ENCODE data around the gene SOX30. TPM values are rescaled to one million over a fixed set of nuclear protein-coding genes. Genes with fewer than 3 reads are reported as not detected.

Gene SOX30
- total and polyA plus RNA-seq, 2 of the 13 experiments (the other 11 are each of a cell fraction or from before 2014, with no cell fraction given), result 0.05 TPM; not detected in 1

DNA sequence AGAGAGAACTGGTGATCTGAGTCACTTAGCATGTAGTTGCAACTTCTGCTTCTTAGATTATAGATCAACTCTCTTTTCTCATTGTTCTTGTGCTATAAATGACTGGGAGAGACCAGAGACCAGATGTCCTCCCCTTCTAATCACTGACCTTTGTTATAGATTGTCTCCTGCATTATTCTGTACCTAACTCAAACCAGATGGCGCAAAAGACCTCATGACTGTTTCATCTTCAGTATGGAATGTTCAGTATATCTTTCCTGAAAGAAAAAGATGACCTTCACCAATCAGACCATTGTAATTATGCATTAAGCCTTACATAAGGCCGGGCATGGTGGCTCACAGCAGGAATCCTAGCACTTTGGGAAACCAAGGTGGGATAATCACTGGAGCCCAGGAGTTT is 46.2 kb downstream of the SOX30 start:
- H2AFZ ChIP-seq (ENCODE audit: low read length), result no peak overlapping the region
- FAIRE-seq, result no peak
- intact Hi-C loops (cut with micrococcal nuclease; ENCODE audit: unreplicated experiment), result no loop called here
- no peaks in the 10 kb centered on the region for H3K36me3 ChIP-seq (replicated peaks in 1 of 2; ENCODE audit: control insufficient read depth in 1 of 2, insufficient read depth in 2 of 2, low read length in 2 of 2)
- WGBS (ENCODE audit: low lambda C conversion rate), result 39% methylated on average over 2 of the region's 2 CpGs
- no peak overlapping the region for H3K27ac ChIP-seq (ENCODE audit: extremely low read length, insufficient read depth, low read length)
- H3K4me1 ChIP-seq (ENCODE audit: insufficient read depth, low read length), result no peaks in the 10 kb centered on the region
- H3K9ac ChIP-seq (ENCODE audit: insufficient read depth, low read depth, low read length), result no peak overlapping the region
- no peak overlapping the region for H3K4me3 ChIP-seq (replicated peaks in 1 of 3; ENCODE audit: insufficient read depth in 1 of 3, low read depth in 2 of 3, low read length in 3 of 3)
- no peaks in the 10 kb centered on the region for H3K9me3 ChIP-seq (ENCODE audit: low read length)
- H3K4me2 ChIP-seq (ENCODE audit: low read depth, low read length), result no peak overlapping the region
- no peaks in the 10 kb centered on the region for H4K20me1 ChIP-seq (ENCODE audit: insufficient read depth, low read length)
- ChIA-PET CTCF (ENCODE audit: low intra/inter-chr PET ratio, low total read pairs) (no interaction called here), POLR2A (no interaction called here)
- in situ Hi-C loops (cut with HindIII; ENCODE audit: extremely low pct_ligation_motif_present, low pct_unique_long_range_greater_than_20kb), result no loop called here
- H3K27me3 ChIP-seq (ENCODE audit: control insufficient read depth in 1 of 2, insufficient read depth in 2 of 2, low read length in 2 of 2), result no peaks in the 10 kb centered on the region; a peak in 1 of 5 replicates
- no TSS peak for BruUV-seq (replicated peaks)
- DNase-seq (ENCODE audit: low spot score), result no peak
- H3K79me2 ChIP-seq (ENCODE audit: insufficient read depth, low read length), result no peaks in the 10 kb centered on the region
- no peak for ATAC-seq
- TF ChIP-seq, protein P1, sequence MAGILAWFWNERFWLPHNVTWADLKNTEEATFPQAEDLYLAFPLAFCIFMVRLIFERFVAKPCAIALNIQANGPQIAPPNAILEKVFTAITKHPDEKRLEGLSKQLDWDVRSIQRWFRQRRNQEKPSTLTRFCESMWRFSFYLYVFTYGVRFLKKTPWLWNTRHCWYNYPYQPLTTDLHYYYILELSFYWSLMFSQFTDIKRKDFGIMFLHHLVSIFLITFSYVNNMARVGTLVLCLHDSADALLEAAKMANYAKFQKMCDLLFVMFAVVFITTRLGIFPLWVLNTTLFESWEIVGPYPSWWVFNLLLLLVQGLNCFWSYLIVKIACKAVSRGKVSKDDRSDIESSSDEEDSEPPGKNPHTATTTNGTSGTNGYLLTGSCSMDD (CRISPR knock-in tag; IDR thresholded peaks at IDR 0.05), result no peak
- TF ChIP-seq ZNF703 (CRISPR knock-in tag; IDR thresholded peaks at IDR 0.05; ENCODE audit: borderline replicate concordance) (no peak), ZNF33B (CRISPR knock-in tag; IDR thresholded peaks at IDR 0.05) (no peak), ZSCAN29 (CRISPR knock-in tag; conservative IDR thresholded peaks at IDR 0.05) (no peak), TAF1 (CRISPR knock-in tag; IDR thresholded peaks at IDR 0.05) (no peak), ZNF383 (CRISPR knock-in tag; IDR thresholded peaks at IDR 0.05; ENCODE audit: borderline replicate concordance) (no peak), SMAD1 (CRISPR knock-in tag; IDR thresholded peaks at IDR 0.05; ENCODE audit: borderline replicate concordance, low read depth) (no peak), ZNF547 (CRISPR knock-in tag; IDR thresholded peaks at IDR 0.05) (no peak), TOPORS (CRISPR knock-in tag; IDR thresholded peaks at IDR 0.05) (no peak), ZNF274 (CRISPR knock-in tag; IDR thresholded peaks at IDR 0.05) (no peak), ZNF577 (CRISPR knock-in tag; IDR thresholded peaks at IDR 0.05; ENCODE audit: borderline replicate concordance, low read depth) (no peak), ZNF333 (CRISPR knock-in tag; IDR thresholded peaks at IDR 0.05; ENCODE audit: borderline replicate concordance) (no peak), ZNF564 (CRISPR knock-in tag; IDR thresholded peaks at IDR 0.05) (no peak)
- TF ChIP-seq, protein P2, sequence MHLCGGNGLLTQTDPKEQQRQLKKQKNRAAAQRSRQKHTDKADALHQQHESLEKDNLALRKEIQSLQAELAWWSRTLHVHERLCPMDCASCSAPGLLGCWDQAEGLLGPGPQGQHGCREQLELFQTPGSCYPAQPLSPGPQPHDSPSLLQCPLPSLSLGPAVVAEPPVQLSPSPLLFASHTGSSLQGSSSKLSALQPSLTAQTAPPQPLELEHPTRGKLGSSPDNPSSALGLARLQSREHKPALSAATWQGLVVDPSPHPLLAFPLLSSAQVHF (CRISPR knock-in tag; IDR thresholded peaks at IDR 0.05), result no peak
- TF ChIP-seq, protein P3, sequence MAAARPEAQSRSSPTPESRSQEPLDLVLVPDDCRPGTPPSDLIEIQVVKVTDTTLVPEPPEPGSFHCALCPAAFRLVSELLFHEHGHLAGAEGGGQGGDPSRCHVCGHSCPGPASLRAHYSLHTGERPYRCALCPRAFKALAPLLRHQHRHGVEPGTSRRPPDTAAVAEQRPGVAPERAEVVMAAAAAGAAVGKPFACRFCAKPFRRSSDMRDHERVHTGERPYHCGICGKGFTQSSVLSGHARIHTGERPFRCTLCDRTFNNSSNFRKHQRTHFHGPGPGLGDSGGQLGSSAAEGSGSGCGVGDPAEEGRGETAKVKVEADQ (CRISPR knock-in tag; IDR thresholded peaks at IDR 0.05; ENCODE audit: borderline replicate concordance), result no peak
- TF ChIP-seq, protein P4, sequence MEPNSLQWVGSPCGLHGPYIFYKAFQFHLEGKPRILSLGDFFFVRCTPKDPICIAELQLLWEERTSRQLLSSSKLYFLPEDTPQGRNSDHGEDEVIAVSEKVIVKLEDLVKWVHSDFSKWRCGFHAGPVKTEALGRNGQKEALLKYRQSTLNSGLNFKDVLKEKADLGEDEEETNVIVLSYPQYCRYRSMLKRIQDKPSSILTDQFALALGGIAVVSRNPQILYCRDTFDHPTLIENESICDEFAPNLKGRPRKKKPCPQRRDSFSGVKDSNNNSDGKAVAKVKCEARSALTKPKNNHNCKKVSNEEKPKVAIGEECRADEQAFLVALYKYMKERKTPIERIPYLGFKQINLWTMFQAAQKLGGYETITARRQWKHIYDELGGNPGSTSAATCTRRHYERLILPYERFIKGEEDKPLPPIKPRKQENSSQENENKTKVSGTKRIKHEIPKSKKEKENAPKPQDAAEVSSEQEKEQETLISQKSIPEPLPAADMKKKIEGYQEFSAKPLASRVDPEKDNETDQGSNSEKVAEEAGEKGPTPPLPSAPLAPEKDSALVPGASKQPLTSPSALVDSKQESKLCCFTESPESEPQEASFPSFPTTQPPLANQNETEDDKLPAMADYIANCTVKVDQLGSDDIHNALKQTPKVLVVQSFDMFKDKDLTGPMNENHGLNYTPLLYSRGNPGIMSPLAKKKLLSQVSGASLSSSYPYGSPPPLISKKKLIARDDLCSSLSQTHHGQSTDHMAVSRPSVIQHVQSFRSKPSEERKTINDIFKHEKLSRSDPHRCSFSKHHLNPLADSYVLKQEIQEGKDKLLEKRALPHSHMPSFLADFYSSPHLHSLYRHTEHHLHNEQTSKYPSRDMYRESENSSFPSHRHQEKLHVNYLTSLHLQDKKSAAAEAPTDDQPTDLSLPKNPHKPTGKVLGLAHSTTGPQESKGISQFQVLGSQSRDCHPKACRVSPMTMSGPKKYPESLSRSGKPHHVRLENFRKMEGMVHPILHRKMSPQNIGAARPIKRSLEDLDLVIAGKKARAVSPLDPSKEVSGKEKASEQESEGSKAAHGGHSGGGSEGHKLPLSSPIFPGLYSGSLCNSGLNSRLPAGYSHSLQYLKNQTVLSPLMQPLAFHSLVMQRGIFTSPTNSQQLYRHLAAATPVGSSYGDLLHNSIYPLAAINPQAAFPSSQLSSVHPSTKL (CRISPR knock-in tag; IDR thresholded peaks at IDR 0.05), result no peak
- TF ChIP-seq, protein P5, sequence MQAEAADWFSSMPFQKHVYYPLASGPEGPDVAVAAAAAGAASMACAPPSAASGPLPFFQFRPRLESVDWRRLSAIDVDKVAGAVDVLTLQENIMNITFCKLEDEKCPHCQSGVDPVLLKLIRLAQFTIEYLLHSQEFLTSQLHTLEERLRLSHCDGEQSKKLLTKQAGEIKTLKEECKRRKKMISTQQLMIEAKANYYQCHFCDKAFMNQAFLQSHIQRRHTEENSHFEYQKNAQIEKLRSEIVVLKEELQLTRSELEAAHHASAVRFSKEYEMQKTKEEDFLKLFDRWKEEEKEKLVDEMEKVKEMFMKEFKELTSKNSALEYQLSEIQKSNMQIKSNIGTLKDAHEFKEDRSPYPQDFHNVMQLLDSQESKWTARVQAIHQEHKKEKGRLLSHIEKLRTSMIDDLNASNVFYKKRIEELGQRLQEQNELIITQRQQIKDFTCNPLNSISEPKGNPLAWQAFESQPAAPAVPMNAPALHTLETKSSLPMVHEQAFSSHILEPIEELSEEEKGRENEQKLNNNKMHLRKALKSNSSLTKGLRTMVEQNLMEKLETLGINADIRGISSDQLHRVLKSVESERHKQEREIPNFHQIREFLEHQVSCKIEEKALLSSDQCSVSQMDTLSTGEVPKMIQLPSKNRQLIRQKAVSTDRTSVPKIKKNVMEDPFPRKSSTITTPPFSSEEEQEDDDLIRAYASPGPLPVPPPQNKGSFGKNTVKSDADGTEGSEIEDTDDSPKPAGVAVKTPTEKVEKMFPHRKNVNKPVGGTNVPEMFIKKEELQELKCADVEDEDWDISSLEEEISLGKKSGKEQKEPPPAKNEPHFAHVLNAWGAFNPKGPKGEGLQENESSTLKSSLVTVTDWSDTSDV (CRISPR knock-in tag; IDR thresholded peaks at IDR 0.05), result no peak

Measured in HepG2 (cell line).